Gastrocnemius medialis (tissue), 4 donors: ENCODE measurements around the gene DYNLL2. TPM values are rescaled to one million over a fixed set of nuclear protein-coding genes. Genes with fewer than 3 reads are reported as not detected.

ENCODE experiments used
- ATAC-seq, 2 donors: fragments of 150-250 bp; one replicate each; pipeline ENCODE4 v1.9.1; 2016
- DNase-seq, 2 donors: peaks; one replicate each; pipeline ENCODE4 v3.0.0-alpha.2; 2019
- H3K27ac ChIP-seq, 4 donors: fragments of 200-600 bp; sonication (generic); 1 replicate in 1 of 4; 2 replicates in 3 of 4; pipeline ENCODE4 v1.5.1; 2016 to 2018; ENCODE audit warnings: mild to moderate bottlenecking in 2 of 4, moderate library complexity in 1 of 4
- H3K27me3 ChIP-seq, 3 donors: fragments of 200-600 bp; sonication (generic) in 2 of 3; 1 replicate in 1 of 3; 2 replicates in 2 of 3; pipeline versions ENCODE4 v1.5.1 to v1.6.0; 2016 to 2019; ENCODE audit warnings: mild to moderate bottlenecking in 1 of 3, moderate library complexity in 1 of 3
- H3K36me3 ChIP-seq, 2 donors: fragments of 200-600 bp; sonication (generic) in 1 of 2; one replicate each; pipeline ENCODE4 v1.5.1; 2017 to 2018
- H3K4me1 ChIP-seq, 2 donors: fragments of 200-600 bp; sonication (generic) in 1 of 2; one replicate each; pipeline ENCODE4 v1.5.1; 2016 to 2017; ENCODE audit warnings: mild to moderate bottlenecking in 2 of 2
- H3K4me3 ChIP-seq, 4 donors: fragments of 200-600 bp; sonication (generic) in 3 of 4; 1 replicate in 1 of 4; 2 replicates in 3 of 4; pipeline ENCODE4 v1.5.1; 2016 to 2019; ENCODE audit warnings: mild to moderate bottlenecking in 2 of 4
- H3K9me3 ChIP-seq, 3 donors: fragments of 200-600 bp; sonication (generic) in 2 of 3; 1 replicate in 1 of 3; 2 replicates in 2 of 3; pipeline ENCODE4 v1.5.1; 2016 to 2019
- POLR2A ChIP-seq, 2 donors: fragments of 450-650 bp; IDR thresholded peaks; one replicate each; pipeline ENCODE4 v1.6.1; 2017; ENCODE audit warnings: antibody characterized with exemption in 2 of 2, mild to moderate bottlenecking in 2 of 2, moderate library complexity in 2 of 2
- in situ Hi-C, 4 donors: fragments of 200-750 bp; cut with MboI; loops; one replicate each; pipeline versions ENCODE4 v1.15.0 to v1.8.0; 2017; ENCODE audit warnings: low sequenced_read_pairs in 4 of 4
- intact Hi-C: fragments of 100-400 bp; cut with DNase I; formaldehyde crosslinking; loops from one replicate; pipeline ENCODE4 v1.15.1; 2023; ENCODE audit warnings: low total_unique reads
- total RNA-seq, 4 donors: library from RNA; depleted of rRNA; stranded (reverse); fragments of >200 nt; gene quantifications; one replicate each; pipeline versions ENCODE4 v1.1.0 to v1.2.3, GENCODE V29; 2016
- TF ChIP-seq, protein P1 (sequence below), 5 experiments: fragments of 450-650 bp in 3 of 5; fragments of 200-600 bp in 2 of 5; sonication (generic) in 2 of 5; IDR thresholded peaks in 4 of 5; conservative IDR thresholded peaks in 1 of 5; 1 replicate in 4 of 5; 2 replicates in 1 of 5; pipeline ENCODE4 v1.5.1; 2016 to 2019; ENCODE audit warnings: antibody characterized with exemption in 5 of 5, mild to moderate bottlenecking in 3 of 5, moderate library complexity in 3 of 5

The DYNLL2 gene
- total RNA-seq, 4 donors from 2014 or later, result 14.5 to 28.8 (median 20.4) TPM

DNA sequence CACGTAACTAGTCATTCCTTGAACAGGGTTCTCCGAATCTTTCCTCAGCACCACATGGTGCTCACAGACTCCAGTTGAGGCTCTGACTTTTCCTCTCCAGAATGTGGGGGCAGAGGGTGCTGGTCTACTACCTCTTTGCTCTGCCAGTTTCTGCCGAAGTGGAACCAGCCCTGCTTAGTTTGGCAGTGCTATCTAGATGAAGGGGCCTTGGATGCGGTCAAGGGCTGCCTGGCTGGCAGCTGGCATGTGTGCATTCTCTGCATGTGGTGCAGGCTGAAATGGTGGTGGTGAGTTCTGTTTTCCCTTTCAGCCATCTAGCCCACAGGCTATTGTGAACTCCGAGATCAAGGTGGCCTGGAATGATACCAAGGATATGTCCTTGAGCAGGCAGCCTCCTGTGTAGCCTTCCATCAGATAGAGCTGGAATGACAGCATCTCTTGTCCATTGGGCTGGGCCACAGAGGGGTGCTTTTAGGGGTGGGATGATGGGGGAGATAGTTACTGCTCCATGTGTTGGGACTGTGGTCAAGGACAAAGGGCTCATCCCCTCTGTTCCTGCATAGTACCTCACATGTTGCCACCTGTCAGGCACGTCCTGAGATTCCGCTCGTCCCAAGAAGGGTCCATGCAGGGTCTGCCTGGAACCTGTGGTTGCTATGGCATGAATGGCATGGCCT, 2.0 kb downstream of the DYNLL2 start:
- peak overlapping the region in 3 of 4 donors; percentile 78 to 98 (median 86) for H3K4me3 ChIP-seq
- DNase-seq, result no peak
- peaks cover 58 to 63% of the 10 kb centered on the region in 2 donors for H3K4me1 ChIP-seq
- H3K36me3 ChIP-seq, result peaks cover 0 to 38% of the 10 kb centered on the region in 2 donors
- intact Hi-C loops (loop anchor here (2.0 to 10.0 kb wide), 3 partner anchors 28 to 1120 kb away; partner anchors contain the start of genes COIL and MSI2), in situ Hi-C loops (loop anchor here in 1 of 4 donors (25.0 kb wide), 1 partner anchor 248 kb away; no protein-coding TSS in a partner anchor)
- TF ChIP-seq, protein P1, sequence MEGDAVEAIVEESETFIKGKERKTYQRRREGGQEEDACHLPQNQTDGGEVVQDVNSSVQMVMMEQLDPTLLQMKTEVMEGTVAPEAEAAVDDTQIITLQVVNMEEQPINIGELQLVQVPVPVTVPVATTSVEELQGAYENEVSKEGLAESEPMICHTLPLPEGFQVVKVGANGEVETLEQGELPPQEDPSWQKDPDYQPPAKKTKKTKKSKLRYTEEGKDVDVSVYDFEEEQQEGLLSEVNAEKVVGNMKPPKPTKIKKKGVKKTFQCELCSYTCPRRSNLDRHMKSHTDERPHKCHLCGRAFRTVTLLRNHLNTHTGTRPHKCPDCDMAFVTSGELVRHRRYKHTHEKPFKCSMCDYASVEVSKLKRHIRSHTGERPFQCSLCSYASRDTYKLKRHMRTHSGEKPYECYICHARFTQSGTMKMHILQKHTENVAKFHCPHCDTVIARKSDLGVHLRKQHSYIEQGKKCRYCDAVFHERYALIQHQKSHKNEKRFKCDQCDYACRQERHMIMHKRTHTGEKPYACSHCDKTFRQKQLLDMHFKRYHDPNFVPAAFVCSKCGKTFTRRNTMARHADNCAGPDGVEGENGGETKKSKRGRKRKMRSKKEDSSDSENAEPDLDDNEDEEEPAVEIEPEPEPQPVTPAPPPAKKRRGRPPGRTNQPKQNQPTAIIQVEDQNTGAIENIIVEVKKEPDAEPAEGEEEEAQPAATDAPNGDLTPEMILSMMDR (IDR thresholded peaks at IDR 0.05 in 4 of 5, conservative IDR thresholded peaks at IDR 0.05 in 1 of 5), result peak in 1 of 5 experiments; percentile 1
- no peak for TF ChIP-seq POLR2A (IDR thresholded peaks at IDR 0.05)
- H3K27me3 ChIP-seq, result no peaks in the 10 kb centered on the region
- no peak for ATAC-seq
- H3K27ac ChIP-seq, result peak overlapping the region; percentile 91 to 100 (median 98)
- H3K9me3 ChIP-seq, result no peaks in the 10 kb centered on the region

DNA sequence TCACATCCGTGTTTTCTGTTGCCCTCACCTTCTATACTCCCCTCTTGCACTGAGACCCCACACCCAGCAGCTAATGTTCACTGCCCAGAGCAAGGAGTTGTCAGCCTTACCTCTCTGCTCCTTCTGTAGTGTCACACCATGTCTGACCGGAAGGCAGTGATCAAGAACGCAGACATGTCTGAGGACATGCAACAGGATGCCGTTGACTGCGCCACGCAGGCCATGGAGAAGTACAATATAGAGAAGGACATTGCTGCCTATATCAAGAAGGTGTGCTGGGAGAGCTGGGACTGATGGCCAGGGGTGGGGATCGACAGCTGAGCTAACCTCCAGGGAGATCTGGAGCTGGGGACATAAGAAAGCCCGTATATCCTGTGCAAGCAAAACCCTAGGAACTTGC, 3.7 kb downstream of the DYNLL2 start:
- TF ChIP-seq, protein P1 (IDR thresholded peaks at IDR 0.05 in 4 of 5, conservative IDR thresholded peaks at IDR 0.05 in 1 of 5), result no peak
- TF ChIP-seq POLR2A (IDR thresholded peaks at IDR 0.05), result no peak
- Histone ChIP-seq H3K27ac (peak overlapping the region in 1 of 4 donors; percentile 30), H3K9me3 (no peaks in the 10 kb centered on the region), H3K4me3 (no peak overlapping the region), H3K36me3 (peaks cover 0 to 54% of the 10 kb centered on the region in 2 donors), H3K27me3 (no peaks in the 10 kb centered on the region), H3K4me1 (peaks cover 60 to 70% of the 10 kb centered on the region in 2 donors)
- DNase-seq (no peak), ATAC-seq (no peak)
- intact Hi-C loops (loop anchor here (10.0 kb wide), 2 partner anchors 832 to 1122 kb away; partner anchors contain the start of genes COIL and MSI2), in situ Hi-C loops (loop anchor here in 1 of 4 donors (25.0 kb wide), 1 partner anchor 250 kb away; no protein-coding TSS in a partner anchor)

DNA sequence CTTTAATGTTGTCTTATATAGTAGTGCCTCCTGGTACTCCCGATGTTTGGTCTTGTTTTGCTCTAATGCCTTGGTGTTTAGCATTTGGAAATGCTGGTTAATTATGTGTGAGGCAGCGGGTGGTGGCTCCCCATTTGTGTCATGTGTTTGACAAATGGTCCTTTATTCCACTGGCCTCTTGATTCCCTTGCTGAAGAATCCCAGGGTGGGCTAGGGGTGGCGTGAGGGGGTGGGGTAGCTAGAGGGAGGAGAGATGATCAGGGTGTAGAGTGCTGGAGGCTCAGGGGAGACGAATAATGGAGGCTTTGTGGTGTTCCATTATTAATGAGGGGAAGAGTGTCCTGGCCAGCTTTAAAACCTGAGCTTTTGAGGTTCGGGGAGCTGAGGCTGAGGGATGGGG, 5.4 kb downstream of the DYNLL2 start:
- peak overlapping the region in 2 of 4 donors; percentile 10 to 56 for H3K27ac ChIP-seq
- DNase-seq (no peak), ATAC-seq (no peak)
- H3K4me1 ChIP-seq, result peaks cover 56 to 65% of the 10 kb centered on the region in 2 donors
- peaks cover 0 to 66% of the 10 kb centered on the region in 2 donors for H3K36me3 ChIP-seq
- H3K4me3 ChIP-seq, result no peak overlapping the region
- TF ChIP-seq, protein P1 (IDR thresholded peaks at IDR 0.05 in 4 of 5, conservative IDR thresholded peaks at IDR 0.05 in 1 of 5), result no peak
- TF ChIP-seq POLR2A (IDR thresholded peaks at IDR 0.05), result no peak
- no peaks in the 10 kb centered on the region for H3K9me3 ChIP-seq
- intact Hi-C loops, result loop anchor here (10.0 kb wide), 2 partner anchors 834 to 1124 kb away; partner anchors contain the start of genes COIL and MSI2
- in situ Hi-C loops, result loop anchor here in 1 of 4 donors (25.0 kb wide), 1 partner anchor 251 kb away; no protein-coding TSS in a partner anchor
- no peaks in the 10 kb centered on the region for H3K27me3 ChIP-seq

DNA sequence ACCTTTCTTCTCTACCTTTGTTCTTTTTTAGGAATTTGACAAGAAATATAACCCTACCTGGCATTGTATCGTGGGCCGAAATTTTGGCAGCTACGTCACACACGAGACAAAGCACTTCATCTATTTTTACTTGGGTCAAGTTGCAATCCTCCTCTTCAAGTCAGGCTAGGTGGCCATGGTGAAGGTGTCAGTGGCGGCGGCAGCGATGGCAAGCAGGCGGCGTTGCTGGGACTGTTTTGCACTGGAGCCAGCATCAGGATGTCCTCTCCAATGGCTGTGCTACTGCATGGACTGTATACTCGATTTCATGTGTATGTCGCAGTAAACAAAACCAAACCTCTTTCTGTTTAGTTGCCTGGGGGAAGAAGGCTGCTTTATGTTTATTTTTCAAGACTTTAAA, 5.9 kb downstream of the DYNLL2 start:
- Histone ChIP-seq H3K36me3 (peaks cover 0 to 66% of the 10 kb centered on the region in 2 donors), H3K9me3 (no peaks in the 10 kb centered on the region), H3K4me1 (peaks cover 56 to 65% of the 10 kb centered on the region in 2 donors), H3K27ac (peak overlapping the region in 3 of 4 donors; percentile 10 to 56 (median 42)), H3K4me3 (no peak overlapping the region), H3K27me3 (no peaks in the 10 kb centered on the region)
- DNase-seq, result no peak
- ATAC-seq, result no peak
- intact Hi-C loops (loop anchor here (10.0 kb wide), 2 partner anchors 834 to 1124 kb away; partner anchors contain the start of genes COIL and MSI2), in situ Hi-C loops (loop anchor here in 1 of 4 donors (25.0 kb wide), 1 partner anchor 252 kb away; no protein-coding TSS in a partner anchor)
- TF ChIP-seq POLR2A (IDR thresholded peaks at IDR 0.05), result no peak
- TF ChIP-seq, protein P1 (IDR thresholded peaks at IDR 0.05 in 4 of 5, conservative IDR thresholded peaks at IDR 0.05 in 1 of 5), result no peak
